Stomach (tissue), 9 donors: ENCODE data around the gene HDLBP. TPM values are rescaled to one million over a fixed set of nuclear protein-coding genes. Genes with fewer than 3 reads are reported as not detected.

ENCODE experiments used
- DNase-seq, 2 donors: peaks; one replicate each; pipeline versions ENCODE4 v3.0.0 to v3.0.0-alpha.2; 2013 to 2019
- H3K27ac ChIP-seq, 5 donors: fragments of 200-600 bp in 4 of 5; sonication (generic) in 4 of 5; one replicate each; pipeline ENCODE4 v1.5.1; 2013 to 2019; ENCODE audit warnings: mild to moderate bottlenecking in 1 of 5, moderate library complexity in 1 of 5
- H3K27me3 ChIP-seq, 3 donors: fragments of 200-600 bp; sonication (generic); one replicate each; pipeline ENCODE4 v1.5.1; 2017 to 2019; ENCODE audit warnings: mixed run types in 1 of 3
- H3K36me3 ChIP-seq, 4 donors: fragments of 200-600 bp; sonication (generic); 1 replicate in 3 of 4; 2 replicates in 1 of 4; pipeline ENCODE4 v1.5.1; 2016 to 2019
- H3K4me1 ChIP-seq, 4 donors: fragments of 200-600 bp; sonication (generic); one replicate each; pipeline ENCODE4 v1.5.1; 2016 to 2019
- H3K4me3 ChIP-seq, 4 donors: fragments of 200-600 bp; sonication (generic) in 3 of 4; one replicate each; pipeline ENCODE4 v1.5.1; 2016 to 2019; ENCODE audit warnings: mild to moderate bottlenecking in 1 of 4
- H3K9me3 ChIP-seq, 4 donors: fragments of 200-600 bp; sonication (generic); one replicate each; pipeline ENCODE4 v1.5.1; 2016 to 2019
- EP300 ChIP-seq: sonication (generic); formaldehyde crosslinking; IDR thresholded peaks from one replicate; pipeline ENCODE4 v1.6.1; 2017; ENCODE audit warnings: antibody characterized with exemption
- POLR2A ChIP-seq, 4 donors: fragments of 450-650 bp; IDR thresholded peaks; one replicate each; pipeline ENCODE4 v1.6.1; 2016; ENCODE audit warnings: antibody characterized with exemption in 4 of 4, control low read depth in 2 of 4, mild to moderate bottlenecking in 1 of 4, moderate library complexity in 1 of 4
- POLR2AphosphoS5 ChIP-seq, 3 donors: sonication (generic); formaldehyde crosslinking; IDR thresholded peaks; one replicate each; pipeline ENCODE4 v1.6.1; 2016; ENCODE audit warnings: antibody characterized with exemption in 3 of 3
- WGBS, 5 donors: extraction: QIAGEN DNeasy Blood & Tissue Kit in 3 of 5; methylation state at CpG; one replicate each; pipeline versions ENCODE4 v1.1.5 to v1.1.7; 2013 to 2018; 5-methylcytosine and 5-hydroxymethylcytosine counted together
- intact Hi-C: fragments of 100-400 bp; cut with DNase I; formaldehyde crosslinking; loops from one replicate; pipeline ENCODE4 v1.15.1; 2023; ENCODE audit warnings: low total_unique reads
- polyA plus RNA-seq, 3 donors: library from polyadenylated mRNA; stranded (reverse); fragments of 200-250 nt; gene quantifications; one replicate each; pipeline ENCODE4 v1.2.3, GENCODE V29; 2013
- total RNA-seq, 5 donors: library from RNA; depleted of rRNA; stranded (reverse); fragments of >200 nt; gene quantifications; one replicate each; pipeline versions ENCODE4 v1.1.0 to v1.2.3, GENCODE V29; 2014 to 2016
- TF ChIP-seq, protein P1 (sequence below), 7 experiments: fragments of 450-650 bp in 4 of 7; fragments of 200-600 bp in 3 of 7; sonication (generic) in 3 of 7; IDR thresholded peaks; one replicate each; pipeline ENCODE4 v1.5.1; 2016 to 2019; ENCODE audit warnings: antibody characterized with exemption in 7 of 7, control low read depth in 2 of 7, mild to moderate bottlenecking in 1 of 7
- donor health status: healthy with polysubstance abuse.
- donor health status: Bipolar disorder and iron deficiency.
- donor health status: healthy.

The HDLBP gene
- total and polyA plus RNA-seq, 8 donors: 171 to 752 (median 397) TPM

DNA sequence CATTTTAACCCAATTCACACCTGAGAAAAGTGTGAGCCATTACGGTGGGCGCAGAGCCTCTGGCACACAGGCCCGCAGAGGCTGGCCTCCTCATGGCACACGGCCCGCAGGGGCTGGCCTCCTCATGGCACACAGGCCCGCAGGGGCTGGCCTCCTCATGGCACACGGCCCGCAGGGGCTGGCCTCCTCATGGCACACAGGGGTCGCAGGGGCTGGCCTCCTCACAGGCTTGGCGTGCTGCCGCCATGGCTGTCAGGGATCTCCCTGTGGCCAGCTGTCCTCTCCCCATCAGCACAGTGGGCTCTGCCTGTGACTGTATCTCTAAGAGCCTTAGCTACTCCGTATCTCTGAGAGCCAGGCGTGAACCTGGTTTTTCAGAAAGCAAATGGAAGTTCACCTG is 102.4 kb downstream of the HDLBP start:
- Histone ChIP-seq H3K27ac (no peak overlapping the region), H3K36me3 (no peaks in the 10 kb centered on the region), H3K9me3 (no peaks in the 10 kb centered on the region), H3K27me3 (no peaks in the 10 kb centered on the region), H3K4me3 (no peak overlapping the region), H3K4me1 (peaks cover 0 to 7% (median 5%) of the 10 kb centered on the region in 4 donors)
- DNase-seq: no peak
- TF ChIP-seq POLR2A (IDR thresholded peaks at IDR 0.05) (no peak), POLR2AphosphoS5 (IDR thresholded peaks at IDR 0.05) (no peak), EP300 (no peak)
- TF ChIP-seq, protein P1, sequence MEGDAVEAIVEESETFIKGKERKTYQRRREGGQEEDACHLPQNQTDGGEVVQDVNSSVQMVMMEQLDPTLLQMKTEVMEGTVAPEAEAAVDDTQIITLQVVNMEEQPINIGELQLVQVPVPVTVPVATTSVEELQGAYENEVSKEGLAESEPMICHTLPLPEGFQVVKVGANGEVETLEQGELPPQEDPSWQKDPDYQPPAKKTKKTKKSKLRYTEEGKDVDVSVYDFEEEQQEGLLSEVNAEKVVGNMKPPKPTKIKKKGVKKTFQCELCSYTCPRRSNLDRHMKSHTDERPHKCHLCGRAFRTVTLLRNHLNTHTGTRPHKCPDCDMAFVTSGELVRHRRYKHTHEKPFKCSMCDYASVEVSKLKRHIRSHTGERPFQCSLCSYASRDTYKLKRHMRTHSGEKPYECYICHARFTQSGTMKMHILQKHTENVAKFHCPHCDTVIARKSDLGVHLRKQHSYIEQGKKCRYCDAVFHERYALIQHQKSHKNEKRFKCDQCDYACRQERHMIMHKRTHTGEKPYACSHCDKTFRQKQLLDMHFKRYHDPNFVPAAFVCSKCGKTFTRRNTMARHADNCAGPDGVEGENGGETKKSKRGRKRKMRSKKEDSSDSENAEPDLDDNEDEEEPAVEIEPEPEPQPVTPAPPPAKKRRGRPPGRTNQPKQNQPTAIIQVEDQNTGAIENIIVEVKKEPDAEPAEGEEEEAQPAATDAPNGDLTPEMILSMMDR (IDR thresholded peaks at IDR 0.05): no peak
- WGBS, 5 donors: 79 to 89% (median 85%) methylated on average over 12 to 13 of the region's 13 CpGs
- intact Hi-C loops: no loop called here

DNA sequence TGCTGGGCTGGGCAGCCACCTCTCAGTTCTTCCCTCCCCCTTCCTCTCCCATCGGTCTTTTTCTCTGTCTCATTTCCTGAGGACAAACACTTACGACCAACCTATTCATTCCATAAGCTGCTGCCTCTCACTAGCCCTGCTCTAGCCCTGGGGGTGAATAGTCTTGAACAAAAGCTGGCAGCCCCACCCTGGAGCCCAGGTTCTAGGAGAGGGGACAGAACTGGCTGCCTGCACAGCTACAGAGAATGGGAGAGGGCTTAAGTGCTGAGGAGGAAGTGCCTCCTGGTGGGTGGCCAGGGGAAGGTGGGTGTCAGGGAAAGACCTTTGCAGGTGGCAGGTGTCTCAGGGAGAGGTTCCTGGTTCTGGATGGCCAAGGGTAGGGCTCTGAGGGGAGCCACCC is 104.2 kb downstream of the HDLBP start:
- no peak for DNase-seq
- Histone ChIP-seq H3K36me3 (no peaks in the 10 kb centered on the region), H3K27me3 (no peaks in the 10 kb centered on the region), H3K4me3 (no peak overlapping the region), H3K4me1 (no peaks in the 10 kb centered on the region), H3K9me3 (no peaks in the 10 kb centered on the region), H3K27ac (no peak overlapping the region)
- WGBS, 5 donors: 24 to 34% (median 30%) methylated on average over 2 of the region's 2 CpGs
- TF ChIP-seq POLR2A (IDR thresholded peaks at IDR 0.05) (no peak), POLR2AphosphoS5 (IDR thresholded peaks at IDR 0.05) (no peak), EP300 (no peak)
- TF ChIP-seq, protein P1 (IDR thresholded peaks at IDR 0.05): no peak
- intact Hi-C loops: no loop called here

DNA sequence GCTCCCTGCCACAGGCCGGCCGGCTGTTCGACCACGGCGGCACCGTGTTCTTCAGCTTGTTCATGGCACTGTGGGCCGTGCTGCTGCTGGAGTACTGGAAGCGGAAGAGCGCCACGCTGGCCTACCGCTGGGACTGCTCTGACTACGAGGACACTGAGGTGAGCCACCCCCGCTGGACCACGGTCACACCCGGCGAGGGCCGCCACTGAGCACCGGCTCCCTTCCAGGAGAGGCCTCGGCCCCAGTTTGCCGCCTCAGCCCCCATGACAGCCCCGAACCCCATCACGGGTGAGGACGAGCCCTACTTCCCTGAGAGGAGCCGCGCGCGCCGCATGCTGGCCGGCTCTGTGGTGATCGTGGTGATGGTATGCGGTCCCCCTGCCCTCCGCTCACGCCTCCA is 106.2 kb downstream of the HDLBP start:
- no peaks in the 10 kb centered on the region for H3K4me1 ChIP-seq
- DNase-seq: no peak
- intact Hi-C loops: no loop called here
- H3K27ac ChIP-seq: no peak overlapping the region
- no peaks in the 10 kb centered on the region for H3K27me3 ChIP-seq
- 84 to 93% (median 88%) methylated on average over 17 to 33 of the region's 33 CpGs for WGBS, 5 donors
- no peaks in the 10 kb centered on the region for H3K36me3 ChIP-seq
- TF ChIP-seq, protein P1 (IDR thresholded peaks at IDR 0.05): no peak
- TF ChIP-seq POLR2AphosphoS5 (IDR thresholded peaks at IDR 0.05): no peak
- TF ChIP-seq EP300: no peak
- H3K4me3 ChIP-seq: no peak overlapping the region
- H3K9me3 ChIP-seq: no peaks in the 10 kb centered on the region

DNA sequence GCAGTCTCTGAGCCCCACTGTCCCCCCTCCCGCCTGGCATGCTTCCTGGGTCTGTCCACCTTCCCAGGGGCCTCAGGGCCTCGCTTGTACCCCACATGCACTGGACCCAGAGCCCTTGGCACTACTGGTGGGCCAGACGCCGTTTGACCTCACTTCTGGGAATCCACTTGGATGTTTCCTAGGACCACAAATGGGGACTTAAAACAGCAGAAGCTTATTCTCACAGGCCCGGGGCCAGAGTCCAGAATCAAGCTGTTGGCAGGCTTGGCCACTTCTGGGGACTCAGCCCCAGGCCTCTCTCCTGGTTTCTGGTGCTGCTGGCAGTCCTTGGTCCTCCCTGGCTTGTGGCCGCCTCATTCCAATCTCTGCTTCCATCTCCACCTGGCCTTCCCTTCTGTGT is 107.4 kb downstream of the HDLBP start:
- Histone ChIP-seq H3K4me3 (no peak overlapping the region), H3K27ac (no peak overlapping the region), H3K4me1 (no peaks in the 10 kb centered on the region), H3K36me3 (no peaks in the 10 kb centered on the region), H3K9me3 (no peaks in the 10 kb centered on the region), H3K27me3 (no peaks in the 10 kb centered on the region)
- intact Hi-C loops: no loop called here
- 52 to 76% (median 70%) methylated on average over 6 of the region's 6 CpGs for WGBS, 5 donors
- no peak for DNase-seq
- TF ChIP-seq EP300 (no peak), POLR2AphosphoS5 (IDR thresholded peaks at IDR 0.05) (no peak), POLR2A (IDR thresholded peaks at IDR 0.05) (no peak)
- TF ChIP-seq, protein P1 (IDR thresholded peaks at IDR 0.05): no peak
